Smooth muscle cell (in vitro differentiated cells): ENCODE measurements around the gene TINCR. TPM values are rescaled to one million over a fixed set of nuclear protein-coding genes. Genes with fewer than 3 reads are reported as not detected.

Source experiments
- DNase-seq: peaks from one replicate; lab custom pipeline; 2025; ENCODE audit not compliant: unreplicated experiment; lab: John Stamatoyannopoulos, UW
- H2AFZ ChIP-seq: fragments of 200-600 bp; sonication (generic); 2 replicates; pipeline ENCODE4 v1.6.0; 2016; ENCODE audit warnings: antibody characterized with exemption, low read depth, mild to moderate bottlenecking
- H3F3A ChIP-seq: fragments of 200-600 bp; sonication (generic); 2 replicates; pipeline ENCODE4 v1.6.0; 2017; ENCODE audit warnings: antibody characterized with exemption, low read depth
- H3K27ac ChIP-seq: fragments of 200-600 bp; sonication (generic); 2 replicates; pipeline ENCODE4 v1.5.1; 2016; ENCODE audit warnings: low read depth, mild to moderate bottlenecking
- H3K27me3 ChIP-seq: fragments of 200-600 bp; sonication (generic); 2 replicates; pipeline ENCODE4 v1.6.1; 2016; ENCODE audit warnings: low read depth, mild to moderate bottlenecking
- H3K36me3 ChIP-seq: fragments of 200-600 bp; sonication (generic); 2 replicates; pipeline ENCODE4 v1.5.1; 2016; ENCODE audit warnings: low read depth
- H3K4me1 ChIP-seq: fragments of 200-600 bp; sonication (generic); 2 replicates; pipeline ENCODE4 v1.5.1; 2016; ENCODE audit warnings: low read depth
- H3K4me2 ChIP-seq: fragments of 200-600 bp; sonication (generic); 2 replicates; pipeline ENCODE4 v1.6.0; 2016; ENCODE audit warnings: mild to moderate bottlenecking
- H3K4me3 ChIP-seq: fragments of 200-600 bp; sonication (generic); 2 replicates; pipeline ENCODE4 v1.5.1; 2016; ENCODE audit warnings: mild to moderate bottlenecking
- H3K79me2 ChIP-seq: fragments of 200-600 bp; sonication (generic); 2 replicates; pipeline ENCODE4 v1.6.0; 2016; ENCODE audit warnings: low read depth, mild to moderate bottlenecking
- H3K9ac ChIP-seq: fragments of 200-600 bp; sonication (generic); 2 replicates; pipeline ENCODE4 v1.6.0; 2016; ENCODE audit warnings: low read depth
- H3K9me3 ChIP-seq: fragments of 200-600 bp; sonication (generic); replicated peaks from 2 replicates; pipeline ENCODE4 v1.5.1; 2016; ENCODE audit warnings: low read depth
- H4K20me1 ChIP-seq: fragments of 200-600 bp; sonication (generic); 2 replicates; pipeline ENCODE4 v1.6.0; 2016; ENCODE audit warnings: low read depth
- CTCF ChIP-seq: fragments of 200-600 bp; sonication (generic); IDR thresholded peaks from 2 replicates; pipeline ENCODE4 v1.5.1; 2017; ENCODE audit warnings: borderline replicate concordance, mild to moderate bottlenecking, antibody characterized with exemption; ENCODE audit not compliant: insufficient read depth, poor library complexity, severe bottlenecking
- WGBS: methylation state at CpG from one replicate; pipeline ENCODE4 v1.1.7; 2016; ENCODE audit warnings: low lambda C conversion rate; 5-methylcytosine and 5-hydroxymethylcytosine counted together
- polyA plus RNA-seq: library from polyadenylated mRNA; unstranded; fragments of >200 nt; fragmentation: Nextera tagmentation; extraction: Ambion mirVana; gene quantifications from 2 replicates; pipeline ENCODE4 v1.2.1, GENCODE V29; 2016
- total RNA-seq: library from RNA; depleted of rRNA; stranded (reverse); fragments of >200 nt; gene quantifications from 2 replicates; pipeline ENCODE4 v1.2.3, GENCODE V29; 2014

TINCR gene
- total RNA-seq (2.9 and 6.2 TPM in 2 replicates), polyA plus RNA-seq (2.2 and 5.7 TPM in 2 replicates)

DNA sequence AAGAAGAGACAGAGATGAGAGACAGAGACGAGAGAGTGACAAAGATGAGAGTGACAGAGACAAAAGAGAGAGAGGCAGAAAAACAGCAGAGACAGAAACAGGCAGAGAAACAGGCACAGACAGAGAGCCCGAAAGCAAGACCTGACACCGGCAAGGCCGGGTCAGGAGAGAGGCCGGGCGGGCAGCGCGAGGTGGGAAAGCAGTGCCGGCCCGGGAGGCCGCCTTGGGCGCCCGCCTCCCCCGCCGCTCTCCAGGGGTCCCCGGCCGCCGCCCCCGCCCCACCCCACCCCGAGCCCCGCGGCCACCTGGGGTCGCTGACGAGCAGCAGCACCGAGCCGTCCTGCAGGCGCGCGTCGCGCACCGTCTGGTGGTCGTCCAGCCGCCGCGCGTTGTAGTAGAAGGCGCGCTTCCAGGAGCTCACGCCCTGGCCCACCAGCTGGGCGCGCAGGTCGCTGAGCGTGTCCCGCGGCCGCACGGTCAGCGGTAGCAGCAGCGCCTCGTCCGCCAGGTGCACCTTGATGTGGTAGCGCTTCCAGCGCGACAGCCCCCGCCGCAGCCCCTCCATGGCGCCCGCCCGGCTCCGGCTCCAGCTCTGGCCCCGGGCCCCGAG, at the start of gene TINCR:
Gene TINCR (minus strand): TSS at position 594 of the 610 bp plus-strand sequence.
- WGBS, result 37% methylated on average over 13 of the region's 63 CpGs
- Histone ChIP-seq H3K9ac (no peak within 1 kb of the TSS), H3K27ac (no peak within 1 kb of the TSS), H3K4me1 (no peaks in the 10 kb centered on the region), H2AFZ (no peak within 1 kb of the TSS), H3K4me2 (peak within 1 kb of the TSS; percentile 71), H3F3A (peaks cover 5% of the 10 kb centered on the region), H3K4me3 (peak within 1 kb of the TSS; percentile 34), H3K36me3 (no peaks in the 10 kb centered on the region), H3K27me3 (peaks cover 42% of the 10 kb centered on the region), H3K9me3 (no peaks in the 10 kb centered on the region), H4K20me1 (no peaks in the 10 kb centered on the region), H3K79me2 (no peaks in the 10 kb centered on the region)
- peak; percentile 31 for TF ChIP-seq CTCF
- no peak for DNase-seq

- DNase-seq, result no peak
- Histone ChIP-seq H3K27me3 (no peaks in the 10 kb centered on the region), H3K79me2 (peaks cover 51% of the 10 kb centered on the region), H2AFZ (no peak overlapping the region), H3K9me3 (no peaks in the 10 kb centered on the region), H3K27ac (no peak overlapping the region), H3F3A (no peaks in the 10 kb centered on the region), H4K20me1 (peaks cover 44% of the 10 kb centered on the region), H3K9ac (no peak overlapping the region), H3K4me3 (no peak overlapping the region), H3K36me3 (peaks cover 20% of the 10 kb centered on the region), H3K4me1 (peaks cover 6% of the 10 kb centered on the region), H3K4me2 (no peak overlapping the region)
- 88% methylated on average over 1 of the region's 1 CpG for WGBS
- TF ChIP-seq CTCF, result no peak
These were observed 49.3 kb upstream of the TINCR start for GRCh38 chr19:5617080-5617479.

DNA sequence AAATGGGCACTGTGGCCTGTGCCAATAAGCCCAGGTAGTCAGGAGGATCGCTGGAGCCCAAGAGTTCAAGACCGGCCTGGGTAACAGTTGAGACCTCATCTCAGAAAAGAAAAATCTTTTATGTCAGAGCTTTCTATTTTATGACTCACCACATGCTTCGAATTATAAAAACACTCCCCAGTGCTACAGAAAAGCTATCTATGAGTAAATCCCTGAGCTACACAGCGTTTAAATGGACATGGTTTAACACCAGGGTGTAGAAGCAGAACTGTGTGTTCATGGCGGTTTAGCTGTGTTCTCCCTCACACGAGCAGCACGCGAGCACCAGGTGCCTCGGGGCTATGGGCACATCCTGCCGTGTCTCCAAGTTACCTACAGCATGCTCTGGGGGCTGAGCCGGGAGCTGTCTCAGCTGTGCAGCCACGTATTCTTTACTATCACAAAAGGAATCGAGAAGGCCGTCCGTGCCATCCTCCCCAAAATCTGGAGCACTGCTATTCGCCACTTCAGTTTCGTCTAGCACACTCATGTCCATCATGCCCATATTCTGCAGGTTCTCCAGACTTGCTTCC, 48.1 kb upstream of the TINCR start:
- H3K9me3 ChIP-seq, result no peaks in the 10 kb centered on the region
- no peak overlapping the region for H3K9ac ChIP-seq
- H3K4me3 ChIP-seq, result no peak overlapping the region
- no peak for TF ChIP-seq CTCF
- no peaks in the 10 kb centered on the region for H3F3A ChIP-seq
- no peak overlapping the region for H2AFZ ChIP-seq
- H3K4me2 ChIP-seq, result no peak overlapping the region
- DNase-seq, result no peak
- over 99% methylated on average over 17 of the region's 17 CpGs for WGBS
- H3K4me1 ChIP-seq, result no peaks in the 10 kb centered on the region
- no peaks in the 10 kb centered on the region for H3K27me3 ChIP-seq
- H3K36me3 ChIP-seq, result peaks cover 23% of the 10 kb centered on the region
- H3K27ac ChIP-seq, result no peak overlapping the region
- H4K20me1 ChIP-seq, result peaks cover 34% of the 10 kb centered on the region
- H3K79me2 ChIP-seq, result peaks cover 38% of the 10 kb centered on the region
